Tibial nerve (tissue), 4 donors: ENCODE data around the gene NAP1L2. TPM values are rescaled to one million over a fixed set of nuclear protein-coding genes. Genes with fewer than 3 reads are reported as not detected.
A peak's percentile ranks its signal among the peaks of the same experiment; 100 is the strongest.

Experiments used
- DNase-seq, 2 donors: peaks; one replicate each; pipeline ENCODE4 v3.0.0-alpha.2; 2019; ENCODE audit warnings: low spot score in 2 of 2
- H3K27ac ChIP-seq, 4 donors: fragments of 200-600 bp; sonication (generic) in 3 of 4; one replicate each; pipeline ENCODE4 v1.5.1; 2017 to 2019; ENCODE audit warnings: mild to moderate bottlenecking in 1 of 4
- H3K27me3 ChIP-seq, 2 donors: fragments of 200-600 bp; sonication (generic) in 1 of 2; one replicate each; pipeline versions ENCODE4 v1.5.1 to v1.6.0; 2017 to 2019
- H3K36me3 ChIP-seq, 3 donors: fragments of 200-600 bp; sonication (generic); one replicate each; pipeline ENCODE4 v1.5.1; 2018 to 2019
- H3K4me1 ChIP-seq, 4 donors: fragments of 200-600 bp; sonication (generic) in 3 of 4; one replicate each; pipeline ENCODE4 v1.5.1; 2017 to 2019
- H3K4me3 ChIP-seq, 4 donors: fragments of 200-600 bp; sonication (generic) in 3 of 4; one replicate each; pipeline ENCODE4 v1.5.1; 2017 to 2019; ENCODE audit warnings: mild to moderate bottlenecking in 1 of 4, moderate library complexity in 1 of 4
- H3K9me3 ChIP-seq, 4 donors: fragments of 200-600 bp; sonication (generic) in 3 of 4; one replicate each; pipeline ENCODE4 v1.5.1; 2017 to 2019
- EP300 ChIP-seq, 2 donors: sonication (generic); formaldehyde crosslinking; IDR thresholded peaks; one replicate each; pipeline ENCODE4 v1.6.1; 2017; ENCODE audit warnings: antibody characterized with exemption in 2 of 2, mild to moderate bottlenecking in 1 of 2
- POLR2A ChIP-seq, 2 donors: fragments of 450-650 bp; IDR thresholded peaks; one replicate each; pipeline ENCODE4 v1.6.1; 2017; ENCODE audit warnings: antibody characterized with exemption in 2 of 2, mild to moderate bottlenecking in 2 of 2, moderate library complexity in 2 of 2
- whole genome bisulfite sequencing, 2 donors: methylation state at CpG; one replicate each; pipeline ENCODE4 v1.1.5; 2018; 5-methylcytosine and 5-hydroxymethylcytosine counted together
- total RNA-seq, 4 donors: library from RNA; depleted of rRNA; stranded (reverse); fragments of >200 nt; gene quantifications; one replicate each; pipeline ENCODE4 v1.1.0, GENCODE V29; 2016
- TF ChIP-seq, protein P1 (sequence below), 5 experiments: fragments of 200-600 bp in 3 of 5; fragments of 450-650 bp in 2 of 5; sonication (generic) in 3 of 5; IDR thresholded peaks; one replicate each; pipeline ENCODE4 v1.5.1; 2016 to 2019; ENCODE audit warnings: antibody characterized with exemption in 5 of 5, mild to moderate bottlenecking in 3 of 5, moderate library complexity in 2 of 5

The NAP1L2 gene, protein sequence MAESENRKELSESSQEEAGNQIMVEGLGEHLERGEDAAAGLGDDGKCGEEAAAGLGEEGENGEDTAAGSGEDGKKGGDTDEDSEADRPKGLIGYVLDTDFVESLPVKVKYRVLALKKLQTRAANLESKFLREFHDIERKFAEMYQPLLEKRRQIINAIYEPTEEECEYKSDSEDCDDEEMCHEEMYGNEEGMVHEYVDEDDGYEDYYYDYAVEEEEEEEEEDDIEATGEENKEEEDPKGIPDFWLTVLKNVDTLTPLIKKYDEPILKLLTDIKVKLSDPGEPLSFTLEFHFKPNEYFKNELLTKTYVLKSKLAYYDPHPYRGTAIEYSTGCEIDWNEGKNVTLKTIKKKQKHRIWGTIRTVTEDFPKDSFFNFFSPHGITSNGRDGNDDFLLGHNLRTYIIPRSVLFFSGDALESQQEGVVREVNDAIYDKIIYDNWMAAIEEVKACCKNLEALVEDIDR
- total RNA-seq: 1 to 10 TPM; 3.3 to 7.2 (median 5.6) TPM

DNA sequence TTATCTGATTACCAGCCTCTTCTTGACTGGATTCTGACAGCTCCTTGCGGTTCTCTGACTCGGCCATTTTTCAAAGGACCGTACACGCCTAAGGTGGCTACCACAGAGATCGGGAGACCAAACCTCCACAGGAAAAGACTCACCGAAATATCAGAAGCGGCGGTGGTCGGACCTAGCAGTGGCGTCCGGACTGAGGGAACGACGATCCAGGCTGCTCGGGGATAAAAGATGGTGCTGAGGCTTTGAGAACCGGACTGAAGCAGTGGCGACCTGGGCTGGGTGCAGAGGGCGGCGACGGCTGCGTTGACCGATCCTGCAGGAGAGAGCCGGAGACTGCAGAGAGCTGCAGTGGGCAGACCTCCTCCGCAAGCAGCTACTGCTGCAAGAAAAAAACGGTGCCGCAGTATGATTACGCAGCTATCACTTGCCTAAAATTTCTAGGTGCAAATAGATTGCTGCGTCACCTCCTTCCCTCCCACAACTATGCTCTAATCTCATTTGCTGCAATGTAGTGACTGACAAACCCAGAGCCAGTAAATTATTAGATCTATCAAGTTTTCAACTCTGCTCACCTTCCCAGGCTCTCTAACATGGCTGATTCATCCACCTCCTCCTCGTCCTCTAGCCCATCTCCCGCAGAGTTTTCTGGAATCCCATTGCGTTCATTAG lies at the start of gene NAP1L2:
Gene NAP1L2 (minus strand): TSS at position 426 of the 669 bp plus-strand sequence. CDS start 359 bp downstream, at position 67.
- WGBS, 2 donors: 1 to 48% methylated on average over 30 of the region's 30 CpGs
- Histone ChIP-seq H3K27ac (peak within 1 kb of the TSS; percentile 51 to 84 (median 65)), H3K4me3 (peak within 1 kb of the TSS; percentile 33 to 62 (median 44)), H3K4me1 (no peaks in the 10 kb centered on the region), H3K36me3 (no peaks in the 10 kb centered on the region), H3K27me3 (peaks cover 0 to 8% of the 10 kb centered on the region in 2 donors), H3K9me3 (no peaks in the 10 kb centered on the region)
- TF ChIP-seq EP300 (IDR thresholded peaks at IDR 0.05) (peak in 1 of 2 donors; percentile 79), POLR2A (IDR thresholded peaks at IDR 0.05) (peak in 1 of 2 donors; percentile 51)
- TF ChIP-seq, protein P1, sequence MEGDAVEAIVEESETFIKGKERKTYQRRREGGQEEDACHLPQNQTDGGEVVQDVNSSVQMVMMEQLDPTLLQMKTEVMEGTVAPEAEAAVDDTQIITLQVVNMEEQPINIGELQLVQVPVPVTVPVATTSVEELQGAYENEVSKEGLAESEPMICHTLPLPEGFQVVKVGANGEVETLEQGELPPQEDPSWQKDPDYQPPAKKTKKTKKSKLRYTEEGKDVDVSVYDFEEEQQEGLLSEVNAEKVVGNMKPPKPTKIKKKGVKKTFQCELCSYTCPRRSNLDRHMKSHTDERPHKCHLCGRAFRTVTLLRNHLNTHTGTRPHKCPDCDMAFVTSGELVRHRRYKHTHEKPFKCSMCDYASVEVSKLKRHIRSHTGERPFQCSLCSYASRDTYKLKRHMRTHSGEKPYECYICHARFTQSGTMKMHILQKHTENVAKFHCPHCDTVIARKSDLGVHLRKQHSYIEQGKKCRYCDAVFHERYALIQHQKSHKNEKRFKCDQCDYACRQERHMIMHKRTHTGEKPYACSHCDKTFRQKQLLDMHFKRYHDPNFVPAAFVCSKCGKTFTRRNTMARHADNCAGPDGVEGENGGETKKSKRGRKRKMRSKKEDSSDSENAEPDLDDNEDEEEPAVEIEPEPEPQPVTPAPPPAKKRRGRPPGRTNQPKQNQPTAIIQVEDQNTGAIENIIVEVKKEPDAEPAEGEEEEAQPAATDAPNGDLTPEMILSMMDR (IDR thresholded peaks at IDR 0.05): no peak
- DNase-seq: peak in 1 of 2 donors; percentile 10

DNA sequence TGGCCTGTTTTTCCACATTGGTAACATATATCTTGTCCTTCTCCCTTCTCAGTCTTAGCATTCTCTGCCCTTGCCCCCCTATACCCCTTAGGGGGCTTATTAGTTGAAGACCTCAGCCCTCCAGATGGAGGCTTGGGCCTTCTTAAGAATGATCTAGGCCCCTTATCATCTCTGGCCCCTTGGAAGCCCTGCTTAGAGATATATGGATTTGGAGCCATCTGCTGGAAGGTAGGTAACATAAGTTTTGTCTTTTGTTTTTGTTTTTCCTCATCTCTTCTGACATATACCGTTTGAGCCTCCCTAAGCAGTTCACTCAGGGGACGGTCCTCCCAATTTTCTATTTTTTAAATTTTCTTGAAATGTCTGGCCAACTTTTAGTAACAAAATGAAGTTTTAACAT lies 48.3 kb upstream of the NAP1L2 start:
- Histone ChIP-seq H3K4me1 (no peaks in the 10 kb centered on the region), H3K36me3 (no peaks in the 10 kb centered on the region), H3K9me3 (no peaks in the 10 kb centered on the region), H3K4me3 (no peak overlapping the region), H3K27ac (no peak overlapping the region), H3K27me3 (peaks cover 0 to 22% of the 10 kb centered on the region in 2 donors)
- 12 to 25% methylated on average over 2 of the region's 2 CpGs for WGBS, 2 donors
- DNase-seq: no peak
- no peak for TF ChIP-seq POLR2A (IDR thresholded peaks at IDR 0.05)
- TF ChIP-seq EP300 (IDR thresholded peaks at IDR 0.05): no peak
- TF ChIP-seq, protein P1 (IDR thresholded peaks at IDR 0.05): no peak

- H3K27ac ChIP-seq: no peak overlapping the region
- no peaks in the 10 kb centered on the region for H3K4me1 ChIP-seq
- TF ChIP-seq POLR2A (IDR thresholded peaks at IDR 0.05) (no peak), EP300 (IDR thresholded peaks at IDR 0.05) (no peak)
- TF ChIP-seq, protein P1 (IDR thresholded peaks at IDR 0.05): no peak
- H3K27me3 ChIP-seq: no peaks in the 10 kb centered on the region
- H3K9me3 ChIP-seq: no peaks in the 10 kb centered on the region
- no peak for DNase-seq
- H3K36me3 ChIP-seq: no peaks in the 10 kb centered on the region
- WGBS, 2 donors: 48 to 57% methylated on average over 2 to 5 of the region's 5 CpGs
- no peak overlapping the region for H3K4me3 ChIP-seq
Measured at GRCh38 chrX:73239242-73239641, 24.6 kb upstream of the NAP1L2 start.

GRCh38 chrX:73217621-73218020 lies 3.0 kb upstream of the NAP1L2 start:
- Histone ChIP-seq H3K27ac (no peak overlapping the region), H3K27me3 (peaks cover 0 to 8% of the 10 kb centered on the region in 2 donors), H3K9me3 (peaks cover 0 to 10% (median 0%) of the 10 kb centered on the region in 4 donors), H3K4me3 (no peak overlapping the region), H3K36me3 (no peaks in the 10 kb centered on the region), H3K4me1 (no peaks in the 10 kb centered on the region)
- TF ChIP-seq, protein P1 (IDR thresholded peaks at IDR 0.05): no peak
- TF ChIP-seq POLR2A (IDR thresholded peaks at IDR 0.05) (no peak), EP300 (IDR thresholded peaks at IDR 0.05) (no peak)
- WGBS, 2 donors: 64 to 90% methylated on average over 3 of the region's 3 CpGs
- DNase-seq: no peak

GRCh38 chrX:73215246-73215645 lies 595 bp upstream of the NAP1L2 start:
- no peak for DNase-seq
- peak overlapping the region; percentile 26 to 84 (median 51) for H3K27ac ChIP-seq
- no peaks in the 10 kb centered on the region for H3K9me3 ChIP-seq
- H3K36me3 ChIP-seq: no peaks in the 10 kb centered on the region
- peak overlapping the region; percentile 33 to 62 (median 44) for H3K4me3 ChIP-seq
- TF ChIP-seq POLR2A (IDR thresholded peaks at IDR 0.05) (no peak), EP300 (IDR thresholded peaks at IDR 0.05) (no peak)
- TF ChIP-seq, protein P1 (IDR thresholded peaks at IDR 0.05): no peak
- peaks cover 0 to 8% of the 10 kb centered on the region in 2 donors for H3K27me3 ChIP-seq
- no peaks in the 10 kb centered on the region for H3K4me1 ChIP-seq
- 12 to 51% methylated on average over 8 of the region's 8 CpGs for WGBS, 2 donors
